Measurements from ENCODE around the gene ITM2A.

ITM2A gene

GRCh38 chrX:79366873-79367749 is at the start of gene ITM2A:
ITM2A (minus strand) TSS chrX:79367334; CDS start chrX:79367215, 119 bp downstream.
- peak; percentile 46 for DNase-seq (ENCODE audit: low read depth)

DNA sequence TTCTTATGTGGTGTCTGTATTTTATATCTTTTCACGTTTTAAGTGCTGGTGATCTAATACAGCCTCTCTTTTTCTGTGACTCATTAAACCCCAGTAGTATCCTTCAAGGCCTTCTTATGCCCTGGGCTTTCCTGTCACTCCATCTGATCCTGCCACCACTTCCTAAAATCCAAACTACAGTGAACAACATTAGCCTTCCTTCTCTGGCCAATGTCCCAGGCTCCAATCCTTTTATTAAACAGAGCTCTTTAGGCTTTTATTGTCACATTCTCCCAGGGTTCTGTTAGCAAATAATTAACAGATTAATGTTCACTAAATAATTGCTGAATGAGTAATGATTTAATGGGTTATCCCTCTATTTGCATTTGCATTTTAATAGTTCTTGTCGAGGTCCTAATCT is 47.9 kb upstream of the ITM2A start:
- no peak for DNase-seq (ENCODE audit: low read depth)

DNA sequence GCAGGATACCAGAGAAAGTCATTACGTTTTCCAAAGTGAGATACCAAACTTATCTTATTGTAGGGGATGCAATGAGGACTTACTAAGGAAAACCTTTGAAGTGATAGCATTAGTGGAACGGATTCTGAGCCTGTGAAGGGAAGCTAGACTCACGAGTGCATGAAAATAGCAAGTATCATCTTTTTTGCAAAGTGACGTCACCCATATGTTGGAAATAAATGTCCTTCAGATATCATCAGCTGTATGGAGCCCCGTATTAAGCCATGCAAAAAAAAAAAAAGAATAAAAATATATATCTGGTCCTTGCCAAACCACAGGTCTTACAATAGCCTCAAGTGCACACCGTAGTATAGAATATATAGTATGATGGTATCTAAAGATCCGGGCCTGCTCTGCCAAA is 46.8 kb upstream of the ITM2A start:
- DNase-seq (ENCODE audit: low read depth), result no peak

DNA sequence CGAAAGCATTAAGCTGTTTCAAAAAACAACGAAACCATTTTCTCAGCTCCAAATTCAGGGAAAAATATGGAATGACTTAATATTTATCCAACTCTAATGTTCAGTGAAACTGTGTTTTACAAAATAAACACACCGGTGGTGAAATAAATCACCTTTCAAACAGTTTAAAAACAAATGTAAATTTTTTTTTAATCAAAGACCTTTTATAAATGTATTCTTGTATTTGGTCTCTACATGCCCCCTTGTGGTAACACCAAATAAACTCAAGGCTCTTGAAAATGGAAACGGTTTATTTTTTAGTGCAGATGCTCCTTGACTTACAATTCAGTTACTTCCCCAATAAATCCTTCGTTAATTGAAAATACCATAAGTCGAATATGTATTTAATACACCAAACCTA is 45.8 kb upstream of the ITM2A start:
- DNase-seq (ENCODE audit: low read depth), result no peak

- no peak for DNase-seq (ENCODE audit: low read depth)
Observed at GRCh38 chrX:79412166-79412565, 45.0 kb upstream of the ITM2A start.

GRCh38 chrX:79409657-79410056 is 42.5 kb upstream of the ITM2A start:
- no peak for DNase-seq (ENCODE audit: low read depth)

- DNase-seq (ENCODE audit: low read depth), result no peak
Observed at GRCh38 chrX:79408623-79409322, 41.6 kb upstream of the ITM2A start.

- DNase-seq (ENCODE audit: low read depth), result no peak
Observed at GRCh38 chrX:79400623-79401022, 33.5 kb upstream of the ITM2A start.

- no peak for DNase-seq (ENCODE audit: low read depth)
Observed at GRCh38 chrX:79375340-79375739, 8.2 kb upstream of the ITM2A start.

- no peak for DNase-seq (ENCODE audit: low read depth)
Observed at GRCh38 chrX:79371640-79372039, 4.5 kb upstream of the ITM2A start.

GRCh38 chrX:79371101-79371500 is 4.0 kb upstream of the ITM2A start:
- DNase-seq (ENCODE audit: low read depth), result no peak

DNA sequence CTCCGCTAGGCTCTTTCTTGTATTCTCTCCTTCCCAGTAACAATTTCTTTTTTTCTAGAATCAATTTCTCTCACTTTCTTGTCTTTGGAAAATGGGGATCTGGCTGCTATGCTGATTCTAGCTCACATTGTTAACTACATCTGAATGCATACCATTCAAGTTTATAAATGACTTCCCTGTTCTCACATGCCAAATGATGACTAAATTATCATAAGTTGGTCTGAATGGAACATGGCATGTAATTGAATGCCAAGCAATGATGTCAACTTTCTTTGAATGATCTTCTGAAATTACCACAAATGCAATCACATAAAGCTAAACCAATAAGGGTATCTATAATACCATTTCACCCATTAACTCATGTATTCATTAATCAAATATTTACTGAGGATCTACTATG is 2.7 kb upstream of the ITM2A start:
- no peak for DNase-seq (ENCODE audit: low read depth)

DNA sequence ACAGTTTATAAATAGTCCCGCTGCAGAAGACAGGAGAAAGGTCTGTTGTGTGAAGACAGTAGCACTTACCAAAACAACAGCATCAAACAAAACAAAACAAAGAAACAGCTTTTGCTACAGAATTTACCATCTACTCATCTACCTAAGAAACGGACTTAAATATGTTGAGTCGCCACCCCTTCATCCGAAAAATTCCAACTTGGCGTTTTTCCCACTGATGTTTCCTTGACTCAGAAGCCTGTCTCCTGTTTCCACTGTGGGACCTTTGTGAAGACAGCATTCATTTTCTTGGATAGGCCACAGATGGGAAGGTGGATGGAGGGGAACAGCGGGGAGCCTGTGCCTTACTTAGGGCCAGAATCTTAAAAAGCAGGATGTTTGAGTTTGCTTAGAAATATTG is 1.3 kb upstream of the ITM2A start:
- DNase-seq (ENCODE audit: low read depth), result no peak

DNA sequence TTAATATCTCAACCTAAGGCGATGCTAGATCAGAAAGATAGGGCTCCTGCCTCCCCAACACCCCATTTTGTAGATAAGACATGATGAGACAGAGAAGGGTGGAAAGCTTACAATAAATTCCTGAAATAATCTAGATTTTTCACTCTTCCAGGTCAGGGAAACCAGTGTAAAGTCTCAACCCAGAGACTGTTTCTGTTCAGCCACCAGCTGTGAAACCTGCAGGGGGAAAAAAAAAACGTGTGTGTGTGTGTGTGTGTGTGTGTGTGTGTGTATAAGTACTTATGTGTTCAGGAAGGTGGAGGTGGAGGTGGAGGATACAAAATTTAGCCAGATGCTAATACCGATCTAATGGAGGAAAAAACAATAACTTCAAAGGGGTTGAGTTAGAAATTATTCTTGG is 773 bp upstream of the ITM2A start:
- DNase-seq (ENCODE audit: low read depth), result no peak

DNA sequence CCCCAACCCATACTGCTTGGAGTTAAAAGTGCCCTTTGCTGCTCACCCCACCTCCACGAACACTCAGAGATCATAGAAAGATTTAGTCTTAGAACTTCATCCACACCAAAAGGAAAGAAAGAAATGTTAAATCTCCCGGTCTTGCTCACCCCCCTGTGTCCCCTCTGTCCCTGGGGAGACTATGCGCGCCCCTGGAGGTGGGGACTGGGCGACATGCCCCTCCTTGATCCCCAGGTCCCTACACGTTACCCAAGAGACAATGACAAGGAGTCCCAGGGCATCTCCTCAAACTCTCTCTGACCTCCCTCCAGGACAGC is 620 bp downstream of the ITM2A start:
- no peak for DNase-seq (ENCODE audit: low read depth)

- no peak for DNase-seq (ENCODE audit: low read depth)
Observed at GRCh38 chrX:79365591-79365990, 1.5 kb downstream of the ITM2A start.

DNA sequence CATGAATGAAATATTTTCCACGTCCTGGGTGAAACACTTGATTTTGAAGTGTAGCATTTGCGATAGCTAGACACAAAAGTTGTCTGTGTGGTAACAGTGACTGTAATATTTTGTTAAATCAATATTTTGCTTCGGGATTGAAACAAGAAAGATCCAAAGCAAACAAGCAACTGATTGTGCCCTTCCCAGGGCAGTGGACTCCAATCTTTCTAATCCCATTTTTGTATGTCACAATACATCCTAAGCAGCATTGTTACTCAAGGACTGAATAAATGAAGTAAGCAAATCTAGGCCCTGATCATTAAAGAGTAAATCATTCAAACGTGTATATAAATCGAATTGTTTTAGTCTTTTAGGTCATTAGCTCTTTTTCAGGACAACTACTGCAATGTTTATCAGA is 2.8 kb downstream of the ITM2A start:
- no peak for DNase-seq (ENCODE audit: low read depth)

DNA sequence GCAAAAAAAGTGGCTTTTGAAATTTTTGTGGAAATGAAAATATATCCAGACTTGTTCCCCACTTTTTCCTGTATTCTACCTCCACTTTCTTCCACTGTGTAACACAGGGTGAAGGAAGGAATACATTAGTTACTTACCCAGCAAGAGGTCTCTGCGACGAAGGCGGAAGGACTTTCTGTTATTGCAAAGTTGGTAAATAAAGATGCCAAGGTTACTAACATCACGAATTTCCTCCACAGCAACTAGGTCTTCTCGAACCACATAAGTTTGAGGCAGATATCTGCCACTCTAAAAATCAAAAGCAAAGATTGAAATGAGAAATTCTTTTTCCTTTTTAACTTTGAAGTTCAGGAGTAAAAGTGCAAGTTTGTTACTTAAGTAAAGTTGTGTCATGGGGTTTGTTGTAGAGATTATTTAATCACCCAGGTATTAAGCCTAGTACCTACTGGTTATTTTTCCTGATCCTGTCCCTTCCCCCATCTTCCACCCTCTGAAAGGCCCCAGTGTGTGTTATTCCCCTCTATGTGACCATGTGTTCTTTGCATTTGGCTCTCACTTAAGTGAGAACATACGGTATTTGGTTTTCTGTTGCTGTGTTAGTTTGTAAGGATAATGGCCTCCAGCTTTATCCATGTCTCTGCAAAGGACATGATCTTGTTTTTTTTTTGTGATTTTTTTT is 5.8 kb downstream of the ITM2A start:
- no peak for DNase-seq (ENCODE audit: low read depth)

DNA sequence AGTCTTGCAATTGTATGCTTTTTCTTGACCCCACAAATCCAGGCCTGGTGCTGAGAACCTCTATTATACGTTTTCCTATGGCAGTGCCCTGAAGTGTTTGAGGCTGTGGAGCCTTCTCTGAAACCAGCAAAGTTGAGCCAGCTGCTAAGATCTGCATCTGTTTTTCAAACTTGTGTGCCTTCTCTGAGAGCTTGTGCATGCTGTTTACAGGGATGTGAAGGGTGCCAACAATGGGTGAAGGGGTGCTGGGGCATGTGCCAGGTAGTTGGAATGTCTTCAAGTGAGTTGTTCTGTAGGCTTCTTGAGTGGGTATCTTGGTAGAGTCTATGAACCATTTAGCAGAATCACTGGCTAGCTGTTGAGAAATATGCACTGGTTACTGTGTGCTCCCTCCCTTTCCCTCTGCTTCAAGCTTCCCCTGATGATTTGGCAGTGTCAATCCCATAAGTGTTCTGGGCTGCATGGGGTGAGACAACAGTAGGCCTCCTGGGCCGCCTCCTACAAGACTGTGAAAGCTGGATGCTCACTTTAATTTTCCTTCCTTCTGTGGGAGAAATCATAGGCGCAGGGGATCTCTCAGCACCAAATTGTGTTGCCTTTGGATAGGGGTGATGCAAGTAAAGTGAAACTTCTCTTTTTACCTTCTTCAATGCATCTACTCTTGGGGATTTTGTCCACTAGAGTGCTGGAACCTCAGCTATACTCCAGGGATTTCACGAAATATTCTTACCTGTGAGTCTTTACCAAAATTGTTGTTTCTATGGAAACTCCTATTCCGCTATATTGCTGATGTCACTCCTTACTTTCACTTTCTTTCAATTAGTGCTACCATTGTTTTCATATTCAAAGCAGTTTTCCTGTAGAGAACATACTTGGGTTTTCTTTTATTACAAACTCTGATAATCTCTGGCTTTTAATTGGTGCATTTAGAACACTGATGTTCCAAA is 30.0 kb downstream of the ITM2A start:
- no peak for DNase-seq (ENCODE audit: low read depth)

- DNase-seq (ENCODE audit: low read depth), result no peak
Observed at GRCh38 chrX:79330022-79330421, 37.1 kb downstream of the ITM2A start.

DNA sequence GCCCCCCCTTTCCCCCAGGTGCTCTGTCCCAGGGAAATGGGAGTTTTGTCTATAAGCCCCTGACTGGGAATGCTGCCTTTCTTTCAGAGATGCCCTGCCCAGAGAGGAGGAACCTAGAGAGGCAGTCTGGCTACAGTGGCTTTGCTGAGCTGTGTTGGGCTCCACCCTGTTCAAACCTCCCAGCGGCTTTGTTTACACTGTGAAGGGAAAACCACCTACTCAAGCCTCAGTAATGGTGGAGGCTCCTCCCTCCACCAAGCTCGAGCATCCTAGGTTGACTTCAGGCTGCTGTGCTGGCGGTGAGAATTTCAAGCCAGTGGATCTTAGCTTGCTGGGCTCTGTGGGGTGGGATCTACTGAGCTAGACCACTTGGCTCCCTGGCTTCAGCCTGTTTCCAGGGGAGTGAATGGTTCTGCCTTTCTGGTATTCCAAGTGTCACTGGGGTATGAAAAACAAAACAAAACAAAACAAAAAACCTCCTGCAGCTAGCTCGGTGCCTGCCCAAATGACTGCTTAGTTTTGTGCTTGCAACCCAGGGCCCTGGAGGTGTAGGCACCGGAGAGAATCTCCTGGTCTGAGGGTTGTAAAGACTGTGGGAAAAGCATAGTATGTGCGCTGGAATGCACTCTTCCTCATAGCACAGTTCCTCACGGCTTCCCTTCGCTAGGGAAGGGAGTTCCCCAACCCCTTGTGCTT is 41.7 kb downstream of the ITM2A start:
- no peak for DNase-seq (ENCODE audit: low read depth)
